PC-9 (cell line): Measurements from ENCODE around the gene PHC1. TPM values are rescaled to one million over a fixed set of nuclear protein-coding genes. Genes with fewer than 3 reads are reported as not detected.

Experiments used
- BruUV-seq: library from RNA; stranded (reverse); fragments of 400-500 nt; replicated peaks from 2 replicates; lab custom pipeline; 2021; lab: Mats Ljungman, UMichigan
- CTCF ChIA-PET: fragments of 300-600 bp; sonication (Branson Sonifier 250); formaldehyde crosslinking; loops from one replicate; lab custom pipeline; 2022; ENCODE audit warnings: antibody characterized with exemption; lab: Charles Lee
- POLR2A ChIA-PET: fragments of 300-600 bp; sonication (Branson Sonifier 250); formaldehyde crosslinking; loops from one replicate; lab custom pipeline; 2022; ENCODE audit warnings: antibody characterized with exemption; ENCODE audit not compliant: unreplicated experiment; lab: Charles Lee
- DNase-seq, 2 experiments: peaks; one replicate each; pipeline versions ENCODE4 v3.0.0 to v3.0.0-alpha.2; 2015 to 2022; ENCODE audit warnings: mixed read lengths in 1 of 2
- H2AFZ ChIP-seq: fragments of 200-600 bp; sonication (generic); 2 replicates; pipeline ENCODE4 v1.8.1; 2017; ENCODE audit warnings: antibody characterized with exemption
- H3F3A ChIP-seq: fragments of 200-600 bp; sonication (generic); 2 replicates; pipeline ENCODE4 v1.8.1; 2017; ENCODE audit warnings: antibody characterized with exemption, mild to moderate bottlenecking, low read depth; ENCODE audit not compliant: insufficient read depth
- H3K27ac ChIP-seq: fragments of 200-600 bp; sonication (generic); 2 replicates; pipeline ENCODE4 v1.6.1; 2016; ENCODE audit warnings: mixed run types
- H3K27me3 ChIP-seq: fragments of 200-600 bp; sonication (generic); 2 replicates; pipeline ENCODE4 v1.6.1; 2016; ENCODE audit warnings: low read depth, mixed run types; ENCODE audit not compliant: insufficient read depth
- H3K36me3 ChIP-seq: fragments of 200-600 bp; sonication (generic); 2 replicates; pipeline ENCODE4 v1.6.1; 2016; ENCODE audit warnings: low read depth, mixed run types
- H3K4me1 ChIP-seq: fragments of 200-600 bp; sonication (generic); replicated peaks from 2 replicates; pipeline ENCODE4 v1.6.1; 2016; ENCODE audit warnings: mixed run types; ENCODE audit not compliant: insufficient read depth
- H3K4me2 ChIP-seq: fragments of 200-600 bp; sonication (generic); 2 replicates; pipeline ENCODE4 v1.6.1; 2017; ENCODE audit warnings: mixed run types
- H3K4me3 ChIP-seq: fragments of 200-600 bp; sonication (generic); 2 replicates; pipeline ENCODE4 v1.6.1; 2016; ENCODE audit warnings: mixed run types
- H3K79me2 ChIP-seq: fragments of 200-600 bp; sonication (generic); 2 replicates; pipeline ENCODE4 v1.6.1; 2017; ENCODE audit warnings: low read depth, mixed run types
- H3K9me2 ChIP-seq: fragments of 200-600 bp; sonication (generic); 2 replicates; pipeline ENCODE4 v1.8.1; 2017; ENCODE audit warnings: mild to moderate bottlenecking; ENCODE audit not compliant: insufficient read depth
- H3K9me3 ChIP-seq: fragments of 200-600 bp; sonication (generic); 2 replicates; pipeline ENCODE4 v1.8.1; 2016; ENCODE audit warnings: low read depth; ENCODE audit not compliant: insufficient read depth
- H4K20me1 ChIP-seq: fragments of 200-600 bp; sonication (generic); 2 replicates; pipeline ENCODE4 v1.8.1; 2017; ENCODE audit not compliant: insufficient read depth
- EZH2 ChIP-seq: fragments of 200-600 bp; sonication (generic); IDR thresholded peaks from 2 replicates; pipeline ENCODE4 v1.8.0; 2017; ENCODE audit warnings: antibody characterized with exemption, low read depth
- intact Hi-C: fragments of 100-400 bp; cut with micrococcal nuclease; formaldehyde crosslinking; loops from one replicate; pipeline ENCODE4 v1.10.0; 2022; ENCODE audit not compliant: unreplicated experiment
- total RNA-seq: library from RNA; stranded (reverse); gene quantifications from 2 replicates; pipeline ENCODE4 v1.2.3, GENCODE V29; 2021
- TF ChIP-seq, protein P1 (sequence below): fragments of 200-600 bp; sonication (generic); conservative IDR thresholded peaks from 2 replicates; pipeline ENCODE4 v1.6.1; 2017; ENCODE audit warnings: mixed run types, antibody characterized with exemption, mild to moderate bottlenecking, moderate library complexity

Gene PHC1
- total RNA-seq, 1 experiment from 2014 or later: 50.9 TPM

DNA sequence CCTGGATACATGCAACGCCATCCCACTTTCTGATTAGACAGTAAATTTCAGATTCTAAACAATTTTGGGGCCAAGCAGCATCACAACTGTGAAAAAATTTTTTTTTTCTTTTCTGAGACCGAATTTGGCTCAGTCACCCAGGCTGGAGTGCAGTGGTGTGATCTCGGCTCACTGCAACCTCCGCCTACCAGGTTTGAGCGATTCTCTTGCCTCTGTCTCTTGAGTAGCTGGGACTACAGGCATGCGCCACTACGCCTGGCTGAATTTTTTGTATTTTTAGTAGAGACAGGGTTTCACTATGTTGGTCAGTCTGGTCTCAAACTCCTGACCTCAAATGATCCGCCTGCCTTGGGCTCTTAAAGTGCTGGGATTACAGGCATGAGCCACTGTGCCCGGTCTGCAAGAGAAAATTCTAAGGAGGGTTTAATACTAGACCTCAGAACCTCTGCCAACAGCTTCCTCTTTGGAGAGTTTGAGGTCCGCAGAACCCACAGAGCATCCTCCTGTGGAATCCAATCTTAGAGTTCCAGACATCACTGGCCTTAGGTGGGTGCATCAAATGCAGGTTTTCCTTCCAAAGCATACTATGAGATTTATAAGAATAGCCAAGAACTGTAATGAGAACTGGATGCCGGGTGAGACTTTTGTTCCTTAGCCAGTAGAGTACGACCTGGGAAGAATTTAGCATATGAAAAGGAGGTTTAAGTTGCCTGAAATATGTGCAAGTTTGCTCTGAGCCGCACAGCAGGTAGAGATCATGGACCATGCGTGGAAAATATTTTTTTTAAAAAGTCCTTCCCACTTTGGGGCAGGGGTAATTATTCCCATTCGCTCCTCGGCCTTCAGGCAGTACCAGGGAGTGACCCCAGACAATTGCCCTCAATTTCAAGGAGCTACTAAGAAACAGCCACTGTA is 7.8 kb upstream of the PHC1 start:
- Histone ChIP-seq H2AFZ (no peak overlapping the region), H3K4me2 (no peak overlapping the region), H3K9me3 (no peaks in the 10 kb centered on the region), H4K20me1 (no peaks in the 10 kb centered on the region), H3K9me2 (no peaks in the 10 kb centered on the region), H3K4me1 (peaks cover 12% of the 10 kb centered on the region), H3F3A (peaks cover 9% of the 10 kb centered on the region), H3K27me3 (no peaks in the 10 kb centered on the region), H3K36me3 (no peaks in the 10 kb centered on the region), H3K27ac (no peak overlapping the region), H3K4me3 (no peak overlapping the region), H3K79me2 (no peaks in the 10 kb centered on the region)
- ChIA-PET CTCF (no interaction called here), POLR2A (no interaction called here)
- TF ChIP-seq EZH2: no peak
- TF ChIP-seq, protein P1, sequence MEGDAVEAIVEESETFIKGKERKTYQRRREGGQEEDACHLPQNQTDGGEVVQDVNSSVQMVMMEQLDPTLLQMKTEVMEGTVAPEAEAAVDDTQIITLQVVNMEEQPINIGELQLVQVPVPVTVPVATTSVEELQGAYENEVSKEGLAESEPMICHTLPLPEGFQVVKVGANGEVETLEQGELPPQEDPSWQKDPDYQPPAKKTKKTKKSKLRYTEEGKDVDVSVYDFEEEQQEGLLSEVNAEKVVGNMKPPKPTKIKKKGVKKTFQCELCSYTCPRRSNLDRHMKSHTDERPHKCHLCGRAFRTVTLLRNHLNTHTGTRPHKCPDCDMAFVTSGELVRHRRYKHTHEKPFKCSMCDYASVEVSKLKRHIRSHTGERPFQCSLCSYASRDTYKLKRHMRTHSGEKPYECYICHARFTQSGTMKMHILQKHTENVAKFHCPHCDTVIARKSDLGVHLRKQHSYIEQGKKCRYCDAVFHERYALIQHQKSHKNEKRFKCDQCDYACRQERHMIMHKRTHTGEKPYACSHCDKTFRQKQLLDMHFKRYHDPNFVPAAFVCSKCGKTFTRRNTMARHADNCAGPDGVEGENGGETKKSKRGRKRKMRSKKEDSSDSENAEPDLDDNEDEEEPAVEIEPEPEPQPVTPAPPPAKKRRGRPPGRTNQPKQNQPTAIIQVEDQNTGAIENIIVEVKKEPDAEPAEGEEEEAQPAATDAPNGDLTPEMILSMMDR: no peak
- no peak for DNase-seq
- BruUV-seq: no TSS peak
- intact Hi-C loops: no loop called here

DNA sequence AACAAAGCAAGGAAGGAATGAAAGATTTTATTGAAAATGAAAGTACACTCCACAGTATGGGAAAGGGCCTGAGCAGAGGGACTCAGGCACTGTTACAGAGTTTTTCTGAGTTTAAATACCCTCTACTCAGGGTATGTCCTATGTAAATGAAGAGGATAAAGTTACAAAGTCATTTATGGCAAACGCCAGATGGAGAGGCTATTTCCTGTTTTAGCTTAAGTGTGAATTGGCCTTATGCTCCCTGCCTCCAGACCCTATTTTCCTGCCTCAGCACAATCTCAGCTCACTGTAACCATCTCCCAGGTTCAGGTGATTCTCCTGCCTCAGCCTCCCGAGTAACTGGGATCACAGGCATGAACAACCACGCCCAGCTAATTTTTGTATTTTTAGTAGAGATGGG is 6.8 kb upstream of the PHC1 start:
- no peaks in the 10 kb centered on the region for H3K79me2 ChIP-seq
- no peak overlapping the region for H3K4me3 ChIP-seq
- no peaks in the 10 kb centered on the region for H3K27me3 ChIP-seq
- H3K4me2 ChIP-seq: no peak overlapping the region
- TF ChIP-seq EZH2: no peak
- TF ChIP-seq, protein P1: no peak
- DNase-seq: no peak
- no TSS peak for BruUV-seq
- H3F3A ChIP-seq: peaks cover 19% of the 10 kb centered on the region
- CTCF ChIA-PET: no interaction called here
- no peak overlapping the region for H3K27ac ChIP-seq
- H3K4me1 ChIP-seq: peaks cover 22% of the 10 kb centered on the region
- no peaks in the 10 kb centered on the region for H4K20me1 ChIP-seq
- H2AFZ ChIP-seq: no peak overlapping the region
- H3K9me3 ChIP-seq: no peaks in the 10 kb centered on the region
- POLR2A ChIA-PET: no interaction called here
- no peaks in the 10 kb centered on the region for H3K36me3 ChIP-seq
- H3K9me2 ChIP-seq: no peaks in the 10 kb centered on the region
- intact Hi-C loops: no loop called here

DNA sequence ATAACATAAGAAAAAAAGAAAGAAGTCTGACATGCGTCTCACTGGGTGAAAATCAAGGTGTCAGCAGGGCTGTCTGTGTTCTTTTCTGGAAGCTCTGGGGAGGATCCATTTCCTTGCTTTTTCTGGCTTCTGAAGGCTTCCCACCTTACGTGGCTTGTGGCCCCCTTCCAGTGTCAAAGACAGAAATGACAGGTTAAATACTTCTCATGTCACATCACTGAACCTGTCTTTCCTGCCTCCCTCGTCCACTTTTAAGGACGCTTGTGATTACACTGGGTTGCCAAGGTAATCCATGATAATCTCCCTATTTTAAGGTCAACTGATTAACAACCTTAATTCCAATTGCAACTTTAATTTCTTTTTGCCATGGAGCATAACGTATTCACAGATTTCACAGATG is 4.6 kb upstream of the PHC1 start:
- no TSS peak for BruUV-seq
- CTCF ChIA-PET: interaction anchor here (1.4 kb wide), 1 partner anchor 19 kb away, joined by 6 read pairs; no protein-coding TSS in a partner anchor
- no peaks in the 10 kb centered on the region for H3K9me2 ChIP-seq
- H4K20me1 ChIP-seq: no peaks in the 10 kb centered on the region
- H3K4me2 ChIP-seq: no peak overlapping the region
- no peak overlapping the region for H2AFZ ChIP-seq
- no peak overlapping the region for H3K27ac ChIP-seq
- DNase-seq: no peak
- H3K9me3 ChIP-seq: no peaks in the 10 kb centered on the region
- POLR2A ChIA-PET: interaction anchor here (0.7 kb wide), 1 partner anchor 253 kb away, joined by 8 read pairs; no protein-coding TSS in a partner anchor
- H3K36me3 ChIP-seq: no peaks in the 10 kb centered on the region
- H3F3A ChIP-seq: peaks cover 35% of the 10 kb centered on the region
- no peaks in the 10 kb centered on the region for H3K79me2 ChIP-seq
- TF ChIP-seq EZH2: no peak
- TF ChIP-seq, protein P1: no peak
- H3K4me1 ChIP-seq: peaks cover 37% of the 10 kb centered on the region
- intact Hi-C loops: loop anchor here (10.0 kb wide), 1 partner anchor 85 kb away; the partner anchor contains the start of gene A2ML1
- H3K4me3 ChIP-seq: no peak overlapping the region
- no peaks in the 10 kb centered on the region for H3K27me3 ChIP-seq
